HCT116 (cell line): ENCODE results near the gene NCOR1. TPM values are rescaled to one million over a fixed set of nuclear protein-coding genes. Genes with fewer than 3 reads are reported as not detected.

ENCODE experiments used
- ATAC-seq: fragments of 200-7000 bp; cut with Tn5 transposase; 2 replicates; pipeline ENCODE4 v1.9.1; 2020; ENCODE audit warnings: mild to moderate bottlenecking, moderate library complexity
- BruUV-seq: library from RNA; stranded (reverse); fragments of 400-500 nt; replicated peaks from 2 replicates; lab custom pipeline; 2021; lab: Mats Ljungman, UMichigan
- CTCF ChIA-PET: fragments of 300-600 bp; sonication (Branson Sonifier 250); formaldehyde crosslinking; loops from one replicate; lab custom pipeline; 2021; ENCODE audit warnings: antibody characterized with exemption; lab: Charles Lee
- POLR2A ChIA-PET: fragments of 300-600, 350-600 bp; sonication (Branson Sonifier 250); formaldehyde crosslinking; loops from one replicate; lab custom pipeline; 2021; ENCODE audit warnings: antibody characterized with exemption; lab: Charles Lee
- RAD21 ChIA-PET, 2 experiments: fragments of 300-600 bp; sonication (Branson Sonifier 250); formaldehyde crosslinking; loops; one replicate each; lab custom pipeline; 2023; ENCODE audit warnings: low total read pairs in 2 of 2; ENCODE audit not compliant: uncharacterized antibody in 2 of 2, unreplicated experiment in 2 of 2, low non-redundant PET in 1 of 2; lab: Charles Lee
- DNase-seq: peaks from one replicate; pipeline ENCODE4 v3.0.0-alpha.2; 2010; ENCODE audit warnings: low read depth, low spot score
- H2AFZ ChIP-seq: fragments of 200-600 bp; shearing (Covaris generic), sonication (generic); 2 replicates; pipeline ENCODE4 v1.6.1; 2017; ENCODE audit warnings: low read depth, mixed run types, mixed read lengths, antibody characterized with exemption, low read length; ENCODE audit not compliant: poor library complexity, severe bottlenecking
- H3K27ac ChIP-seq: 2 replicates; pipeline ENCODE4 v1.5.1; 2012; ENCODE audit warnings: low read depth, low read length
- H3K27me3 ChIP-seq: fragments of 200-600 bp; sonication (generic); 2 replicates; pipeline ENCODE4 v1.6.1; 2016; ENCODE audit warnings: mixed run types, low read length, mixed read lengths; ENCODE audit not compliant: insufficient read depth
- H3K36me3 ChIP-seq, 2 experiments: fragments of 200-500 bp in 1 of 2; fragments of 200-600 bp in 1 of 2; sonication (Bioruptor generic) in 1 of 2; sonication (generic) in 1 of 2; 2 replicates each; pipeline versions ENCODE4 v1.5.1 to v1.6.1; 2014 to 2016; ENCODE audit warnings: low read length in 2 of 2, inconsistent platforms in 1 of 2, mixed read lengths in 1 of 2, mixed run types in 1 of 2; ENCODE audit not compliant: insufficient read depth in 2 of 2, control insufficient read depth in 1 of 2
- H3K4me1 ChIP-seq, 2 experiments: fragments of 200-600 bp in 1 of 2; sonication (generic) in 1 of 2; 2 replicates each; pipeline versions ENCODE4 v1.5.1 to v1.6.1; 2012 to 2017; ENCODE audit warnings: low read length in 2 of 2, inconsistent platforms in 1 of 2, mild to moderate bottlenecking in 1 of 2, mixed read lengths in 1 of 2, mixed run types in 1 of 2, moderate library complexity in 1 of 2; ENCODE audit not compliant: insufficient read depth in 2 of 2, control insufficient read depth in 1 of 2
- H3K4me2 ChIP-seq: fragments of 200-600 bp; sonication (generic); 2 replicates; pipeline ENCODE4 v1.6.1; 2017; ENCODE audit warnings: mixed run types, low read length, mixed read lengths
- H3K4me3 ChIP-seq, 2 experiments: fragments of 200-600 bp in 1 of 2; sonication (generic) in 1 of 2; replicated peaks in 1 of 2; 2 replicates each; pipeline ENCODE4 v1.5.1; 2011 to 2016; ENCODE audit warnings: low read length in 2 of 2, control low read depth in 1 of 2, low read depth in 1 of 2, mild to moderate bottlenecking in 1 of 2, mixed read lengths in 1 of 2, mixed run types in 1 of 2
- H3K79me2 ChIP-seq: fragments of 200-600 bp; sonication (generic); 2 replicates; pipeline ENCODE4 v1.6.1; 2017; ENCODE audit warnings: mild to moderate bottlenecking, mixed run types, low read length, moderate library complexity, mixed read lengths; ENCODE audit not compliant: insufficient read depth
- H3K9ac ChIP-seq: fragments of 200-600 bp; sonication (generic); 2 replicates; pipeline ENCODE4 v1.6.1; 2016; ENCODE audit warnings: low read length, mixed read lengths
- H3K9me2 ChIP-seq: fragments of 200-600 bp; sonication (generic), shearing (Covaris generic); 2 replicates; pipeline ENCODE4 v1.6.1; 2017; ENCODE audit warnings: mixed run types, mild to moderate bottlenecking, moderate library complexity; ENCODE audit not compliant: insufficient read depth
- H3K9me3 ChIP-seq, 2 experiments: fragments of 200-500 bp in 1 of 2; fragments of 200-600 bp in 1 of 2; sonication (Bioruptor generic) in 1 of 2; sonication (generic) in 1 of 2; 2 replicates each; pipeline ENCODE4 v1.6.1; 2014 to 2017; ENCODE audit warnings: low read length in 2 of 2, mixed read lengths in 2 of 2, inconsistent platforms in 1 of 2, low read depth in 1 of 2, mild to moderate bottlenecking in 1 of 2, mixed run types in 1 of 2, moderate library complexity in 1 of 2; ENCODE audit not compliant: control insufficient read depth in 1 of 2, insufficient read depth in 1 of 2
- H4K20me1 ChIP-seq: fragments of 200-600 bp; sonication (generic), shearing (Covaris generic); 2 replicates; pipeline ENCODE4 v1.6.1; 2017; ENCODE audit warnings: mixed run types, mild to moderate bottlenecking, moderate library complexity; ENCODE audit not compliant: insufficient read depth
- CBX3 ChIP-seq: IDR thresholded peaks from 2 replicates; pipeline ENCODE4 v1.6.1; 2012; ENCODE audit warnings: low read depth
- ELF1 ChIP-seq: IDR thresholded peaks from 2 replicates; pipeline ENCODE4 v1.6.1; 2012; ENCODE audit warnings: low read depth, borderline replicate concordance
- EZH2 ChIP-seq: fragments of 200-600 bp; sonication (generic); IDR thresholded peaks from 2 replicates; pipeline ENCODE4 v1.6.1; 2017; ENCODE audit warnings: antibody characterized with exemption, mixed run types
- FOSL1 ChIP-seq: IDR thresholded peaks from 2 replicates; pipeline ENCODE4 v1.6.1; 2012; ENCODE audit warnings: low read depth
- JUND ChIP-seq: IDR thresholded peaks from 2 replicates; pipeline ENCODE4 v1.6.1; 2012
- RAD21 ChIP-seq: IDR thresholded peaks from 2 replicates; pipeline ENCODE4 v1.6.1; 2012; ENCODE audit warnings: low read depth, mild to moderate bottlenecking
- TCF7L2 ChIP-seq: IDR thresholded peaks from 2 replicates; pipeline ENCODE4 v1.7.0; 2011; ENCODE audit warnings: borderline replicate concordance, inconsistent platforms; ENCODE audit not compliant: insufficient read depth, insufficient read length; ENCODE audit errors: extremely low read depth
- YY1 ChIP-seq: IDR thresholded peaks from 2 replicates; pipeline ENCODE4 v1.6.1; 2011; ENCODE audit warnings: low read length, low read depth, moderate library complexity, mild to moderate bottlenecking; ENCODE audit not compliant: insufficient replicate concordance; ENCODE audit errors: extremely low read depth
- ZFX ChIP-seq: fragments of 450-650 bp; IDR thresholded peaks from 2 replicates; pipeline ENCODE4 v1.6.1; 2017
- intact Hi-C: fragments of 100-400 bp; cut with micrococcal nuclease; formaldehyde crosslinking; loops from 2 replicates; pipeline ENCODE4 v1.10.0; 2022
- total RNA-seq: library from RNA; stranded (reverse); gene quantifications from one replicate; pipeline ENCODE4 v1.2.1, GENCODE V29; 2021; ENCODE audit not compliant: unreplicated experiment
- TF ChIP-seq, protein P1 (sequence below): IDR thresholded peaks from 2 replicates; pipeline ENCODE4 v1.6.1; 2011; ENCODE audit warnings: mild to moderate bottlenecking, low read length, moderate library complexity; ENCODE audit not compliant: insufficient replicate concordance; ENCODE audit errors: extremely low read depth
- TF ChIP-seq, protein P2 (sequence below), 3 experiments: fragments of 200-600 bp in 1 of 3; sonication (generic) in 1 of 3; IDR thresholded peaks in 2 of 3; conservative IDR thresholded peaks in 1 of 3; 2 replicates each; pipeline ENCODE4 v1.5.1; 2012 to 2017; ENCODE audit warnings: low read depth in 2 of 3, low read length in 2 of 3, antibody characterized with exemption in 1 of 3, borderline replicate concordance in 1 of 3, control low read depth in 1 of 3, mild to moderate bottlenecking in 1 of 3, mixed read lengths in 1 of 3, mixed run types in 1 of 3, moderate library complexity in 1 of 3; ENCODE audit not compliant: insufficient read depth in 1 of 3
- TF ChIP-seq, protein P3 (sequence below): IDR thresholded peaks from 2 replicates; pipeline ENCODE4 v1.6.1; 2012

The NCOR1 gene
- total RNA-seq, 1 experiment from 2014 or later = 43.7 TPM

DNA sequence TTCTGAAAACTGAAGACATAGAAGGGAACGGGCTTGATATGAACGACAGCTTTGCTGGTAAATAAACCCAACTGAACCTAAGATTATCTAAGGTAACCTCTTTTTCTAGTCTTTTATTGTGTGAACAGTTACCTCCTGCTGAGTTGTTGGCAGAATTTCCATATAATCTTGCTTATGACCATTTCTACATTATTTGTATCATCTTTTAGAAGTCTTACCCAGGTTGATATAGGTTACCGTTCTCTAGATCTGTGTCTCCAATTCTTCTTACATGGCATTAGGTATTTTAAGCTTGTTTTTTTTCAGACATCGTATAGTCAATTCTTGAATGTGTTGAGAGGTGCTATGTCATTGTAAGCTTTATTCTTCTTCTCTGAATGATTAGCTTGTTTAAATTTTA, 191.5 kb downstream of the NCOR1 start (continued):
- TF ChIP-seq ZFX (no peak), EZH2 (no peak), YY1 (no peak), TCF7L2 (no peak)

DNA sequence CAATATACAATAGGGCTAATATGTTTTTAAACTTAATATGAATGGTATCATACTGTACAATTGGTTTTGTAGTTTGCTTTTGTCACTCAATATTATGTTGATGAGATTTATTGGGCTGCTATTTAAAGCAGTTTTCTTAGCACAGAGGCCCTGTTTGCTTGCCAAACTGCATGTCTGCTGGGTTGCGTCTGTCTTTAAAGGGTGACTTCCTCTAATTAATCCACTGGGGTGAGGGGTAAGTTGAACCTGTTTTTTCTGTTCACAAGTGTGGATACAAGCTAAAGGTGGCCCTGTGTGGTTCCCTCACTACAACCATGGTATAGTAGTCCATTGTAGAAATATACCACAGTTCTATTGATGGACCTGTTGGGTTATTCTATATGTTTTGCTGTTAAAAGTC, 196.0 kb downstream of the NCOR1 start:
- no peaks in the 10 kb centered on the region for H3K9me2 ChIP-seq
- peaks cover 97% of the 10 kb centered on the region for H3K79me2 ChIP-seq
- no peak for ATAC-seq

More for the DNA sequence above, 196.0 kb downstream of the NCOR1 start:
- H3K9ac ChIP-seq = no peak overlapping the region
- peaks cover 38 to 54% of the 10 kb centered on the region in 2 experiments for H3K36me3 ChIP-seq
- H3K4me1 ChIP-seq = no peaks in the 10 kb centered on the region
- no peak overlapping the region for H3K4me2 ChIP-seq
- intact Hi-C loops = no loop called here
- peaks cover 52% of the 10 kb centered on the region for H4K20me1 ChIP-seq
- no peak overlapping the region for H2AFZ ChIP-seq
- no peaks in the 10 kb centered on the region for H3K27me3 ChIP-seq
- no peak for DNase-seq
- H3K9me3 ChIP-seq = no peaks in the 10 kb centered on the region
- H3K4me3 ChIP-seq = no peak overlapping the region
- POLR2A ChIA-PET = no interaction called here
- H3K27ac ChIP-seq = no peak overlapping the region
- RAD21 ChIA-PET = no interaction called here
- no TSS peak for BruUV-seq
- TF ChIP-seq, protein P1, sequence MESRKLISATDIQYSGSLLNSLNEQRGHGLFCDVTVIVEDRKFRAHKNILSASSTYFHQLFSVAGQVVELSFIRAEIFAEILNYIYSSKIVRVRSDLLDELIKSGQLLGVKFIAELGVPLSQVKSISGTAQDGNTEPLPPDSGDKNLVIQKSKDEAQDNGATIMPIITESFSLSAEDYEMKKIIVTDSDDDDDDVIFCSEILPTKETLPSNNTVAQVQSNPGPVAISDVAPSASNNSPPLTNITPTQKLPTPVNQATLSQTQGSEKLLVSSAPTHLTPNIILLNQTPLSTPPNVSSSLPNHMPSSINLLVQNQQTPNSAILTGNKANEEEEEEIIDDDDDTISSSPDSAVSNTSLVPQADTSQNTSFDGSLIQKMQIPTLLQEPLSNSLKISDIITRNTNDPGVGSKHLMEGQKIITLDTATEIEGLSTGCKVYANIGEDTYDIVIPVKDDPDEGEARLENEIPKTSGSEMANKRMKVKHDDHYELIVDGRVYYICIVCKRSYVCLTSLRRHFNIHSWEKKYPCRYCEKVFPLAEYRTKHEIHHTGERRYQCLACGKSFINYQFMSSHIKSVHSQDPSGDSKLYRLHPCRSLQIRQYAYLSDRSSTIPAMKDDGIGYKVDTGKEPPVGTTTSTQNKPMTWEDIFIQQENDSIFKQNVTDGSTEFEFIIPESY = no peak
- TF ChIP-seq CBX3 (no peak), EZH2 (no peak), ELF1 (no peak), RAD21 (no peak), YY1 (no peak), JUND (no peak), FOSL1 (no peak)
- TF ChIP-seq, protein P2, sequence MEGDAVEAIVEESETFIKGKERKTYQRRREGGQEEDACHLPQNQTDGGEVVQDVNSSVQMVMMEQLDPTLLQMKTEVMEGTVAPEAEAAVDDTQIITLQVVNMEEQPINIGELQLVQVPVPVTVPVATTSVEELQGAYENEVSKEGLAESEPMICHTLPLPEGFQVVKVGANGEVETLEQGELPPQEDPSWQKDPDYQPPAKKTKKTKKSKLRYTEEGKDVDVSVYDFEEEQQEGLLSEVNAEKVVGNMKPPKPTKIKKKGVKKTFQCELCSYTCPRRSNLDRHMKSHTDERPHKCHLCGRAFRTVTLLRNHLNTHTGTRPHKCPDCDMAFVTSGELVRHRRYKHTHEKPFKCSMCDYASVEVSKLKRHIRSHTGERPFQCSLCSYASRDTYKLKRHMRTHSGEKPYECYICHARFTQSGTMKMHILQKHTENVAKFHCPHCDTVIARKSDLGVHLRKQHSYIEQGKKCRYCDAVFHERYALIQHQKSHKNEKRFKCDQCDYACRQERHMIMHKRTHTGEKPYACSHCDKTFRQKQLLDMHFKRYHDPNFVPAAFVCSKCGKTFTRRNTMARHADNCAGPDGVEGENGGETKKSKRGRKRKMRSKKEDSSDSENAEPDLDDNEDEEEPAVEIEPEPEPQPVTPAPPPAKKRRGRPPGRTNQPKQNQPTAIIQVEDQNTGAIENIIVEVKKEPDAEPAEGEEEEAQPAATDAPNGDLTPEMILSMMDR (IDR thresholded peaks at IDR 0.05 in 2 of 3, conservative IDR thresholded peaks at IDR 0.05 in 1 of 3; ENCODE audit: borderline replicate concordance in 1 of 3, insufficient read depth in 1 of 3, low read depth in 2 of 3, low read length in 2 of 3) = no peak
- TF ChIP-seq, protein P3, sequence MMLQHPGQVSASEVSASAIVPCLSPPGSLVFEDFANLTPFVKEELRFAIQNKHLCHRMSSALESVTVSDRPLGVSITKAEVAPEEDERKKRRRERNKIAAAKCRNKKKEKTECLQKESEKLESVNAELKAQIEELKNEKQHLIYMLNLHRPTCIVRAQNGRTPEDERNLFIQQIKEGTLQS = no peak
- TF ChIP-seq, all 23 proteins: peak for 0
- CTCF ChIA-PET = no interaction called here
